Naive thymus-derived CD8-positive, alpha-beta T cell (primary cell): ENCODE measurements around the gene MON1B. TPM values are rescaled to one million over a fixed set of nuclear protein-coding genes. Genes with fewer than 3 reads are reported as not detected.
A peak's percentile ranks its signal among the peaks of the same experiment; 100 is the strongest.

Source experiments
- ATAC-seq, 2 donors: fragments of 150-1000 bp; cut with Tn5 transposase in 1 of 2; sonication (Bioruptor Pico), chemical (Tn5 transposase) in 1 of 2; 1 replicate in 1 of 2; 2 replicates in 1 of 2; pipeline ENCODE4 v1.10.0; 2021; ENCODE audit warnings: mild to moderate bottlenecking in 2 of 2, moderate library complexity in 2 of 2
- POLR2A ChIA-PET: fragments of 350-600 bp; sonication (Branson Sonifier 250); formaldehyde crosslinking; loops from one replicate; lab custom pipeline; 2021; ENCODE audit warnings: antibody characterized with exemption; lab: Charles Lee
- DNase-seq, 10 donors: peaks; one replicate each; pipeline versions ENCODE4 v3.0.0 to v3.0.0-alpha.2; 2020 to 2022
- H3K27ac Mint-ChIP-seq, 10 donors: one replicate each; pipeline ENCODE4 v1.8.0; 2020 to 2022; ENCODE audit warnings: mild to moderate bottlenecking in 10 of 10, mixed read lengths in 10 of 10, moderate library complexity in 4 of 10, inconsistent platforms in 1 of 10
- H3K27me3 Mint-ChIP-seq, 5 donors: one replicate each; pipeline ENCODE4 v1.8.0; 2021 to 2022; ENCODE audit warnings: mixed read lengths in 5 of 5
- H3K36me3 Mint-ChIP-seq, 3 donors: one replicate each; pipeline ENCODE4 v1.8.0; 2020 to 2022; ENCODE audit warnings: mixed read lengths in 3 of 3, mild to moderate bottlenecking in 2 of 3, inconsistent platforms in 1 of 3
- H3K4me1 Mint-ChIP-seq, 4 donors: one replicate each; pipeline ENCODE4 v1.8.0; 2021 to 2022; ENCODE audit warnings: mixed read lengths in 4 of 4
- H3K4me3 Mint-ChIP-seq, 10 donors: one replicate each; pipeline ENCODE4 v1.8.0; 2020 to 2022; ENCODE audit warnings: mild to moderate bottlenecking in 10 of 10, mixed read lengths in 10 of 10, moderate library complexity in 6 of 10, inconsistent platforms in 1 of 10
- H3K9me3 Mint-ChIP-seq, 9 donors: one replicate each; pipeline ENCODE4 v1.8.0; 2020 to 2022; ENCODE audit warnings: mixed read lengths in 9 of 9, mild to moderate bottlenecking in 3 of 9, inconsistent platforms in 1 of 9, moderate library complexity in 1 of 9
- polyA plus RNA-seq, 3 donors: library from polyadenylated mRNA; unstranded; fragments of 300-500 nt; fragmentation: Illumina TruSeq; gene quantifications; one replicate each; pipeline ENCODE4 v1.2.3, GENCODE V29; 2021
- total RNA-seq, 8 experiments: library from RNA in 2 of 8; stranded (reverse) in 2 of 8; gene quantifications; one replicate each; pipeline ENCODE4 v1.2.3 and lab custom pipeline; 2021 to 2026

Gene MON1B
- total and polyA plus RNA-seq, 5 experiments from 2014 or later: 29.0 to 76.9 (median 40.7) TPM

DNA sequence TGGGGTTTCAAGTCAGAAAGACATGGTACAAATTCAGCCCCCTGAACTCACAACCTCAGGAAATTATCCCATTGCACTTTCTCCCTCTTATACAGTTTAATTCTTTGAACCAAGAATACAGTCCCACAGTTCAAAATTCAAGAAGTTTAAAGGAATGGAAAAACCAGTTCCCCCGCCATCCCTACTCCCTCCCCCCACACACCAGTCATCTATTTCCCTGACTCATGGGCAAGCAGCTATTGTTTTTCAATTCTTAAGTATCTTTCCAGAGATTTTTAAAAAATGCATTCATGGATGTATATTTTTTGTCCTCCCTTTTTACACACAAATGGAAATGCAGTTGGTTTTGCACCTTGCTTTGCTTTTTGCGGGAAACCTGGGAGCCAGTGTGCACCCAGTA is 15.5 kb downstream of the MON1B start:
- DNase-seq (no peak), ATAC-seq (no peak)
- peak overlapping the region in 1 of 10 donors; percentile 60 for H3K27ac Mint-ChIP-seq
- no peak overlapping the region for H3K4me3 Mint-ChIP-seq
- POLR2A ChIA-PET: no interaction called here
- H3K4me1 Mint-ChIP-seq: peaks cover 1 to 7% (median 3%) of the 10 kb centered on the region in 4 donors
- no peaks in the 10 kb centered on the region for H3K9me3 Mint-ChIP-seq
- no peaks in the 10 kb centered on the region for H3K27me3 Mint-ChIP-seq
- no peaks in the 10 kb centered on the region for H3K36me3 Mint-ChIP-seq

GRCh38 chr16:77207030-77207429 is 16.0 kb downstream of the MON1B start:
- no peak for DNase-seq
- no peaks in the 10 kb centered on the region for H3K27me3 Mint-ChIP-seq
- peaks cover 5 to 9% (median 8%) of the 10 kb centered on the region in 4 donors for H3K4me1 Mint-ChIP-seq
- H3K4me3 Mint-ChIP-seq: no peak overlapping the region
- no peaks in the 10 kb centered on the region for H3K9me3 Mint-ChIP-seq
- no peaks in the 10 kb centered on the region for H3K36me3 Mint-ChIP-seq
- no peak overlapping the region for H3K27ac Mint-ChIP-seq
- POLR2A ChIA-PET: no interaction called here
- ATAC-seq: no peak

GRCh38 chr16:77208382-77208781 is 17.4 kb downstream of the MON1B start:
- no peak for DNase-seq
- Mint-ChIP-seq H3K27me3 (no peaks in the 10 kb centered on the region), H3K36me3 (no peaks in the 10 kb centered on the region), H3K9me3 (no peaks in the 10 kb centered on the region), H3K27ac (no peak overlapping the region), H3K4me1 (peaks cover 8 to 13% (median 12%) of the 10 kb centered on the region in 4 donors), H3K4me3 (peak overlapping the region in 1 of 10 donors; percentile 15)
- ATAC-seq: no peak
- POLR2A ChIA-PET: interaction anchor here (1.0 kb wide), 1 partner anchor 18 kb away, joined by 3 read pairs; no protein-coding TSS in a partner anchor

DNA sequence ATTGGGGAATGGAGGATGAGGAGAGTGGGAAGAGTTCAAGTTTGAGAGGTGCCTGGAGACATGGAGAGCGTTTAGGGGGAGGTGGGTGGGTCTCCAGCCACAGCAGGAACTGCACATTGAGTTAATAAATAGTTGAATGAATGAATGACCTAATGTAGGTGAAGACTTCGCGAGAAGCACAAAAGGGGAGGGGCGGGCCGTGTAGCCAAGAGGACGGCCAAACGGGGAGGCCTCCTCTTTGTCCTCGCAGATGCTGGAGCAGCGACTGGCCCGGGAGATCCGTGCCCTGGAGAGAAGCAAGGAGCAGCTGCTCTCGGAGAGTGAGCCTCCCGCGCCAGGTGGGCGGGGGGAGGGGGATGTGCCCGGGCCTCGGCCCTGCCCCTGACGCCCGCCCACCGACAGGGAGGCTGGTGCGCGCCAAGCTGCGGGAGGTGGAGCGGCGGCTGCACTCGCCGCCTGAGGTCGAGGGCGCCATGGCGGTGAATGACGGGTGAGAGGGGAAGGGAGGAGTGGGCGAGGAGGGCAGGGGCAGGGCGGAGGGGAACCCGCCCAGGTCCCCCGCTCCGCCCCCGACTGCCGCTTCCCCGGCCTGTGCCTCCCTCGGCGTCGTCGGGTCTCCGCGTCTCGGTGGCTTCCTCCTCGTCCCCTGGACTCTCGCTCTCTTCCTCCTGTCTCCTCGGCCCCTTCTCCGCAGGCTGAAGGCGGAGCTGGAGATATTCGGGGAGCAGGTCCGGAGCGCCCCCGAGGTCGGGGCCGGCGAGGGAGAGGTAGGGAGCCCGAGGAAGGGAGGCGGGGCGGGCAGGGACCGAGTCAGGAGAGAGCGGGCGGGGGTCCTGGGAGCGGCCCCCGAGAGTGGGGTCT is 21.1 kb downstream of the MON1B start:
- POLR2A ChIA-PET: interaction anchor here (1.6 to 2.9 kb wide), 2 partner anchors 21 to 1564 kb away, joined by 3 to 16 read pairs; partner anchors contain the start of gene MON1B

DNA sequence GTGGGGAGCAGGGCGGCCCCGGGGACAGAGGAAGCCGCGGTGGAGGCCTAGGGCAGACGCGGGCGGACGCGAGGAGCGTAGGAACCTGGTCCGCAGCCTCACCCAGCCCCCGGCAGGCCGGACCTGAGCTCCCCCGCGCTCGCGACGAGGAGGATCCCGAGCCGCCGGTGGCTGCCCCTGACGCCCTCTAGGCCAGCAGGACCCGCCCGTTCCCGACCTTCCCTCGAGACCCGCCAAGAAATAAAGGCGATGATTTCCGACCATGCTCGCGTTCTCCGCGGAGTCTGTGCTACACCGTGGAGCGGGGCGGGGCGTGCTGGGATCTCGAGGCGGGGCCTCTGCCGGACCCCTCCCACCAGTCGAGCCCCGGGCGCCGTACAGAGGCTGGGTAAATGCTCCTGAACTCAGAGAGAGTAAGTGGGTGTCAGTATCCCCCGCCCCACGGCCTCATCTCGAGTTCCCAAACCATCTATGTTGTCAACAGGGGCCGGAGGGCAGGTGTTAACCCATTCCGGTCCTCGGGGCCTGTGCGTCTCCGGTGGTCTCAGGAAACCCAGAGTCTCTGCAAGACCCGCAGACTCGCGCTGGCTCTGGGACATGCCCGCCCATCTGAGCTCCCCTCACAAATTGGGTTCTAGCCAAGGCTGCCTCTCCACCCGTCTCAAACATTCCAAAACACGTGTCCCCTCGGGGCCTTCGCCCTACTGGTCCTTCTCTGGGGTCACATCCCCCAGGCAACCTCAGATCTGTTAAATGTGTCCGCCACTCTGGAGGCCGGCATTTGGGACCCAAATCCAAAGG is 22.0 kb downstream of the MON1B start:
- no peaks in the 10 kb centered on the region for H3K9me3 Mint-ChIP-seq
- peak; percentile 80 to 81 for ATAC-seq
- H3K4me1 Mint-ChIP-seq: peaks cover 12 to 18% (median 17%) of the 10 kb centered on the region in 4 donors
- peak overlapping the region in 9 of 10 donors; percentile 24 to 86 (median 80) for H3K27ac Mint-ChIP-seq
- H3K4me3 Mint-ChIP-seq: peak overlapping the region; percentile 81 to 95 (median 90)
- H3K27me3 Mint-ChIP-seq: no peaks in the 10 kb centered on the region
- peak; percentile 56 to 81 (median 76) for DNase-seq
- POLR2A ChIA-PET: interaction anchor here (1.6 to 2.9 kb wide), 2 partner anchors 22 to 1564 kb away, joined by 3 to 16 read pairs; partner anchors contain the start of gene MON1B
- no peaks in the 10 kb centered on the region for H3K36me3 Mint-ChIP-seq

More for the DNA sequence above, 21.1 kb downstream of the MON1B start:
- no peaks in the 10 kb centered on the region for H3K36me3 Mint-ChIP-seq
- H3K27ac Mint-ChIP-seq: peak overlapping the region; percentile 24 to 92 (median 82)
- DNase-seq: peak; percentile 48 to 84 (median 79)
- ATAC-seq: peak; percentile 81 to 83
- H3K4me3 Mint-ChIP-seq: peak overlapping the region; percentile 81 to 95 (median 90)
- no peaks in the 10 kb centered on the region for H3K9me3 Mint-ChIP-seq
- peaks cover 12 to 18% (median 17%) of the 10 kb centered on the region in 4 donors for H3K4me1 Mint-ChIP-seq
- no peaks in the 10 kb centered on the region for H3K27me3 Mint-ChIP-seq

DNA sequence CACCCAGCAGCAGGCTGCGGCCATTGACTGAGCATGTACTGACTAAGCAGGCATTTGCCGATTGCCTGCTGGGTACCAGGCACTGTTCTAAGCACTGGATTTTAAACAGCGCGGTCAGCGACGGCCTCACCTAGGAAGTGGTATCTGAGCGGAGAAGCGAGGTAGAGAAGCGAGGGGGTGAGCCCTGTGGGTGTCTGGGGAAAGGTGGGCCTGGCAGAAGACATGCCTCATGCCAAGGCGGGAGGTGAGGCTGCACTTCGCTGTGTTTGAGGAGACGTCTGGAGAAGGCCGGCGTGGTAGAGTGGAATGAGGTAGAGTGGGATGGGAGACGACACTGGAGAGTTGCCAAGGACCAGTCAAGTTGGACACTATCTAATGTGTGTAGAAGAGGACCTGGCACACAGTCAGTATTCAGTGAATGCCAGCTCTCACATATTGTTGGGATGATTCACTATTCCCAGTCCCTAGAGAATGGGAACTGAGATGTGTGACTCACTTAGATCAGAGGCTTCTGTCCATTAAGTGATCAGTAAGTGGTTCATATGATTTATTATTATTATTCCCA is 22.6 kb downstream of the MON1B start:
- Mint-ChIP-seq H3K9me3 (no peaks in the 10 kb centered on the region), H3K4me1 (peaks cover 12 to 18% (median 17%) of the 10 kb centered on the region in 4 donors), H3K27ac (peak overlapping the region in 9 of 10 donors; percentile 24 to 85 (median 69)), H3K36me3 (no peaks in the 10 kb centered on the region), H3K4me3 (peak overlapping the region; percentile 77 to 94 (median 89)), H3K27me3 (no peaks in the 10 kb centered on the region)
- DNase-seq (no peak), ATAC-seq (no peak)
- POLR2A ChIA-PET: interaction anchor here (1.6 to 2.9 kb wide), 2 partner anchors 23 to 1565 kb away, joined by 3 to 16 read pairs; partner anchors contain the start of gene MON1B

- peaks cover 12 to 18% (median 17%) of the 10 kb centered on the region in 4 donors for H3K4me1 Mint-ChIP-seq
- POLR2A ChIA-PET: interaction anchor here (0.7 kb wide), 1 partner anchor 13 kb away, joined by 3 read pairs; no protein-coding TSS in a partner anchor
- no peak for DNase-seq
- no peak for ATAC-seq
- H3K9me3 Mint-ChIP-seq: no peaks in the 10 kb centered on the region
- peak overlapping the region in 4 of 10 donors; percentile 18 to 90 (median 81) for H3K4me3 Mint-ChIP-seq
- no peaks in the 10 kb centered on the region for H3K36me3 Mint-ChIP-seq
- H3K27ac Mint-ChIP-seq: peak overlapping the region in 1 of 10 donors; percentile 7
- H3K27me3 Mint-ChIP-seq: no peaks in the 10 kb centered on the region
These were observed 23.6 kb downstream of the MON1B start for GRCh38 chr16:77214411-77215138.

DNA sequence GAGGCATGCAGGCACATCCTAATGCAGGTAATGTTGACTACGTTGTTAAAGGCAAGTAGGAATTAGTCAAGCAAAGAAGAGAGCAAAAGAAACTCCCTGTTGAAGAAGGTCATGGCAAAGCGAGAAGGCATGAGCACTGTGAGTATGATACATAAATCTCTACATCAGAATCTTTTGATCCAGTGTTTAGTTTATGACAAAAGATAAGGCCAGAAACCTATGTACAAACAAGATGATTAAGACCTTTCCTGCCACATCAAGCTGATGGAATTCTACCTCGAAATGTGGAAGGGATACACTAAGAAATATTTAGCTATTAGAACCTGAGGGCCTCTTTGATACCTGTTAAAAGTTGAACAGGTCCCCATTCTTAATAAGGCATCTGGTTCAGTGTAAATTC is 28.4 kb downstream of the MON1B start:
- H3K27me3 Mint-ChIP-seq: no peaks in the 10 kb centered on the region
- peaks cover 0 to 1% (median 0%) of the 10 kb centered on the region in 9 donors for H3K9me3 Mint-ChIP-seq
- POLR2A ChIA-PET: no interaction called here
- no peak overlapping the region for H3K27ac Mint-ChIP-seq
- H3K4me3 Mint-ChIP-seq: no peak overlapping the region
- H3K36me3 Mint-ChIP-seq: no peaks in the 10 kb centered on the region
- ATAC-seq (no peak), DNase-seq (no peak)
- H3K4me1 Mint-ChIP-seq: peaks cover 0 to 4% (median 0%) of the 10 kb centered on the region in 4 donors

- Mint-ChIP-seq H3K27ac (no peak overlapping the region), H3K4me3 (no peak overlapping the region), H3K27me3 (peaks cover 0 to 2% (median 0%) of the 10 kb centered on the region in 5 donors), H3K36me3 (no peaks in the 10 kb centered on the region), H3K4me1 (peaks cover 0 to 4% (median 0%) of the 10 kb centered on the region in 4 donors), H3K9me3 (peaks cover 0 to 1% (median 0%) of the 10 kb centered on the region in 9 donors)
- POLR2A ChIA-PET: no interaction called here
- ATAC-seq (no peak), DNase-seq (no peak)
These were observed 29.4 kb downstream of the MON1B start for GRCh38 chr16:77220427-77220826.

GRCh38 chr16:77221482-77221881 is 30.5 kb downstream of the MON1B start:
- DNase-seq: no peak
- no peak for ATAC-seq
- no peak overlapping the region for H3K4me3 Mint-ChIP-seq
- POLR2A ChIA-PET: no interaction called here
- peak overlapping the region in 1 of 10 donors; percentile 41 for H3K27ac Mint-ChIP-seq
- peaks cover 0 to 4% (median 0%) of the 10 kb centered on the region in 4 donors for H3K4me1 Mint-ChIP-seq
- H3K9me3 Mint-ChIP-seq: peaks cover 0 to 1% (median 0%) of the 10 kb centered on the region in 9 donors
- H3K36me3 Mint-ChIP-seq: no peaks in the 10 kb centered on the region
- H3K27me3 Mint-ChIP-seq: peaks cover 0 to 3% (median 0%) of the 10 kb centered on the region in 5 donors

- Mint-ChIP-seq H3K36me3 (no peaks in the 10 kb centered on the region), H3K9me3 (peaks cover 0 to 1% (median 0%) of the 10 kb centered on the region in 9 donors), H3K4me3 (no peak overlapping the region), H3K27ac (peak overlapping the region in 1 of 10 donors; percentile 40), H3K4me1 (peaks cover 0 to 4% (median 0%) of the 10 kb centered on the region in 4 donors), H3K27me3 (peaks cover 0 to 3% (median under 1%) of the 10 kb centered on the region in 5 donors)
- POLR2A ChIA-PET: no interaction called here
- ATAC-seq (no peak), DNase-seq (peak in 1 of 10 donors; percentile 19)
These were observed 32.2 kb downstream of the MON1B start for GRCh38 chr16:77223184-77223583.
